Urinary bladder (tissue), 2 donors: Measurements from ENCODE around the gene SUB1. TPM values are rescaled to one million over a fixed set of nuclear protein-coding genes. Genes with fewer than 3 reads are reported as not detected.

Experiments used
- polyA plus RNA-seq: library from polyadenylated mRNA; stranded (reverse); fragments of 200-250 nt; gene quantifications from one replicate; pipeline ENCODE4 v1.2.3, GENCODE V29; 2013
- total RNA-seq: library from RNA; depleted of rRNA; stranded (reverse); fragments of >200 nt; gene quantifications from one replicate; pipeline ENCODE4 v1.2.3, GENCODE V29; 2014
- donor health status: healthy.

SUB1 gene
- total and polyA plus RNA-seq, 2 donors: 99.9 to 186 TPM

Other genes with a start within 250 kb of the SUB1 start
- 117 TPM for gene ZFR, start 140.8 kb upstream of the SUB1 start, total RNA-seq
- gene ZFR, start 140.8 kb upstream of the SUB1 start, polyA plus RNA-seq: 57.2 TPM
- 21.7 TPM for gene NPR3, start 125.8 kb downstream of the SUB1 start, total RNA-seq
- 1.8 TPM for gene NPR3, start 125.8 kb downstream of the SUB1 start, polyA plus RNA-seq